MG63 (cell line): ENCODE results near the gene PRDM15. TPM values are rescaled to one million over a fixed set of nuclear protein-coding genes. Genes with fewer than 3 reads are reported as not detected.

Experiments used
- DNase-seq: peaks from one replicate; pipeline ENCODE4 v3.0.0-alpha.2; 2020
- H3K27me3 ChIP-seq: fragments of 250-450 bp; sonication (Bioruptor Pico); 2 replicates; pipeline ENCODE4 v1.5.1; 2020; ENCODE audit warnings: mild to moderate bottlenecking, moderate library complexity
- H3K36me3 ChIP-seq: fragments of 250-450 bp; sonication (Bioruptor Pico); 2 replicates; pipeline ENCODE4 v1.5.1; 2020; ENCODE audit warnings: mild to moderate bottlenecking, moderate library complexity
- H3K4me3 ChIP-seq: fragments of 250-450 bp; sonication (Bioruptor Pico); 2 replicates; pipeline ENCODE4 v1.5.1; 2020; ENCODE audit warnings: mild to moderate bottlenecking, moderate library complexity
- H3K9me3 ChIP-seq: fragments of 250-450 bp; sonication (Bioruptor Pico); 2 replicates; pipeline ENCODE4 v1.5.1; 2020; ENCODE audit warnings: mild to moderate bottlenecking, moderate library complexity
- total RNA-seq: library from RNA; depleted of rRNA; stranded (reverse); fragments of >200 nt; shearing (Covaris generic); gene quantifications from 2 replicates; pipeline ENCODE4 v1.2.3, GENCODE V29; 2014; ENCODE audit warnings: low replicate concordance

Gene PRDM15
- total RNA-seq, 1 experiment from 2014 or later = 7.8 TPM

GRCh38 chr21:41775149-41775472, 104.0 kb downstream of the PRDM15 start:
- H3K9me3 ChIP-seq = no peaks in the 10 kb centered on the region
- no peaks in the 10 kb centered on the region for H3K27me3 ChIP-seq
- DNase-seq = no peak
- no peak overlapping the region for H3K4me3 ChIP-seq
- H3K36me3 ChIP-seq = no peaks in the 10 kb centered on the region

GRCh38 chr21:41774467-41775148, 104.5 kb downstream of the PRDM15 start:
- Histone ChIP-seq H3K9me3 (no peaks in the 10 kb centered on the region), H3K27me3 (no peaks in the 10 kb centered on the region), H3K4me3 (no peak overlapping the region), H3K36me3 (no peaks in the 10 kb centered on the region)
- DNase-seq = no peak

- Histone ChIP-seq H3K4me3 (no peak overlapping the region), H3K27me3 (peaks cover 2% of the 10 kb centered on the region; the same call in 1 of the 2 replicates), H3K36me3 (no peaks in the 10 kb centered on the region), H3K9me3 (no peaks in the 10 kb centered on the region)
- DNase-seq = no peak
These were observed 106.6 kb downstream of the PRDM15 start for GRCh38 chr21:41772351-41773080.

- H3K27me3 ChIP-seq = peaks cover 5% of the 10 kb centered on the region
- no peak overlapping the region for H3K4me3 ChIP-seq
- no peaks in the 10 kb centered on the region for H3K36me3 ChIP-seq
- DNase-seq = no peak
- no peaks in the 10 kb centered on the region for H3K9me3 ChIP-seq
These were observed 107.6 kb downstream of the PRDM15 start for GRCh38 chr21:41771625-41771945.

GRCh38 chr21:41770901-41771624, 108.1 kb downstream of the PRDM15 start:
- DNase-seq = no peak
- Histone ChIP-seq H3K27me3 (peaks cover 5% of the 10 kb centered on the region), H3K9me3 (no peaks in the 10 kb centered on the region), H3K36me3 (no peaks in the 10 kb centered on the region), H3K4me3 (no peak overlapping the region)

DNA sequence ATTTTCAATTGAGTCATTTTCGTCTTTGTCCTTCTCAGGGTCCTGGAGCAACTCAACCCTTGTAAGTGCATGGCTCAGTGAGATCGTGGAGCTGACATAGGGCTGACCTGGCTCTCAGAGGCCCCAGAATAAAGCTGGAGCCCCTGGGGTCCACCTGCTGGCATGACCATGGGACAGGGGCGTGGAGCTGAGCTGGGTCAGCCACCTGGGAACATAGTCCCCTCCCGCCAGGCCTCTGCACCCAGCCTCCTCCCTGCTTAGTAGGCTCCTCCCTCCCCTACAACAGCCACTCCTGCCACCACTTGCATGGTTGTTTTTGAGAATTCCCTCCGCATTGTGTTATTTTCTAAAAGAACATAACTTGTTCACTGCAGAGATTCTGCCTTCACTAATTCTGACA, 109.2 kb downstream of the PRDM15 start:
- Histone ChIP-seq H3K9me3 (no peaks in the 10 kb centered on the region), H3K27me3 (peaks cover 5% of the 10 kb centered on the region), H3K4me3 (no peak overlapping the region), H3K36me3 (no peaks in the 10 kb centered on the region)
- DNase-seq = no peak

GRCh38 chr21:41769521-41769920, 109.6 kb downstream of the PRDM15 start:
- H3K36me3 ChIP-seq = no peaks in the 10 kb centered on the region
- H3K27me3 ChIP-seq = peaks cover 5% of the 10 kb centered on the region
- no peak for DNase-seq
- H3K4me3 ChIP-seq = no peak overlapping the region
- no peaks in the 10 kb centered on the region for H3K9me3 ChIP-seq

DNA sequence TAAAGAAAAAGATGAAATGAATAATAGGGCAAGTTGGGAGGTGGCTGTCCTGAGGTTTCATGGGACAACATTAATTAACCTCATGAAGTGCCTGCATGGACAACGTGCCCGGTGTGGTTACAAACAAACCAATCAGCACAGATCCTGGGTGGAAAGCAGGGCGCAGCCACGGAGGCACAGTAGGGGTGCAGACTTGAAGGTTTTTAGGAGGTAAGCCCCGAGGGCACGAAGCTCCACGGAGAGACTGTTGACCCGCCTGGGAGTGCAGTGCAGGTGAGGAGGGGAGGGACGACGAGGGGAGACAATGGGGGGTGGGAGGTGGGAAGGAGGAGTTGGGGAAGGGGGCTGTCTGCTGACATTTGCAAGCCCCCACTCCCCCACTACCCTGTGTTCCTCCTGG, 110.0 kb downstream of the PRDM15 start:
- Histone ChIP-seq H3K9me3 (no peaks in the 10 kb centered on the region), H3K36me3 (no peaks in the 10 kb centered on the region), H3K27me3 (peaks cover 5% of the 10 kb centered on the region), H3K4me3 (peak overlapping the region; percentile 28)
- DNase-seq = no peak

DNA sequence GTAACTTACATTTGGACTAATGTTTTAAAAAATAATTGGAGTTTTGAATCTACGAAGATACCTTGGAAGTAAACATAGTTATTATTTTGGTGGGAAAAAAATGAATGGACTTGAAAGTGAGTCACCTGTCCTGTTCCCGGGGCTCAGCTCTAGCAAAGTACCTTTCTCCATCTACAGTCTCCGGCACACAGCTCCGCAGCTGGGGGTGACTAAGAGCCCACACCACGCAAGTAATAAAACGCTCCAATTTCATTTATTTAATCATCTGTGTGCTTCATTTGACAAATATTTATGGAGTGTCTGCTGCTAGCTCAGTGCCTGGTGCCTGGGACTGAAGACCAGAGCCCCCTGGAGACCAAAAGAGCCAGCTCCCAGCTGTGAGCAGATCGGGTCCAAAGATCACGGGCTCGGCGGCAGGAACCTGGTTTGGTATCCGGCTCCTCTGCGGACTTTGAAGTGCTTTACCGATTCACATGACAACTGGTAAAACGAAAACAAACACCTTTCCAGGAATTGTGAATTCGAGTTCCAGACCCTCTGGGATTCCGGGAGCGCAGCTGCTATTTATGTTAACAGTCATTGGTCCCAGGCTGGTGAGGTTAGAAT, 110.6 kb downstream of the PRDM15 start:
- Histone ChIP-seq H3K27me3 (peaks cover 5% of the 10 kb centered on the region), H3K4me3 (peak overlapping the region; percentile 28), H3K36me3 (no peaks in the 10 kb centered on the region), H3K9me3 (no peaks in the 10 kb centered on the region)
- peak; percentile 77 for DNase-seq

DNA sequence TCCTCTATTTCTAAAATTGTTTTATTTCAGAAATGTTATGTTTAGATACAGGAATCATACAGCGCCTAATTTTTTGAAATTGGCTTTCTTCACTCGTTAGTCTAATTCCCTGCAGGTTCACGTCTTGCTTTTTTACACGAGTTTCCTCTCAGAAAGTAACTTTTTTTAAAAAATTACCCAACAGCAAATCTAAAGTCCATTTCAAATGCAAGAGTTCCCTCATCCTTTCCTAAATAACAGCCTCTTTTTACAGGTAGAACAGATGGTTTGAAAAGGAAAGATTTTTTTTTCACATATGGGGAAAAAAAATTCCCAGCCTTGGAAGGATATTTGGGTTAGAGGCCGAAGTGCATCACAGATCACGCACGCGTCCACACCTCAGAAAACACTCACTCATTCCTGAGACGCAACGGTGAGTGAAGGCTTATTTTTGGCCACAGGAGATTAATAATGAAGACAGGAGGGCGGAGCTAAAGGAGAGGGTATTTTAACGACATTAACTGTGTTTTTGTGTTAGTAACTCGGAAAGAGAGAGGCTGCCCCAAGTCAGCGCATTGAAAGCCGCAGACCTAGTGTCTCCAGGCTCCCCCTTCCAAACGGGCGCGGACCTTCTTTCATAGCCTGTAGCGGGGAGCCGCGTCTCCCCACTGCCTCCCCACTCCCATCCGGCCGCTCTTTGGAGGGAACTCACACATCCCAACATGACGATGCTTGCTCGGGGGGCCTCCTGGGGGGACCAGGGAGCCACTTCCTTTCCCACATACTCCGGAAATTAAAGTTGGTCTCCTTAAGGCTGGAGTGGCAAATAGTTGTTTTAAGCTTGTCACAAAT, 111.3 kb downstream of the PRDM15 start:
- peak overlapping the region; percentile 28 for H3K4me3 ChIP-seq
- DNase-seq = no peak
- H3K9me3 ChIP-seq = no peaks in the 10 kb centered on the region
- H3K36me3 ChIP-seq = no peaks in the 10 kb centered on the region
- H3K27me3 ChIP-seq = peaks cover 5% of the 10 kb centered on the region

- peak; percentile 56 for DNase-seq
- no peaks in the 10 kb centered on the region for H3K9me3 ChIP-seq
- peak within 1 kb of the TSS; percentile 28 for H3K4me3 ChIP-seq
- H3K27me3 ChIP-seq = peaks cover 5% of the 10 kb centered on the region
- H3K36me3 ChIP-seq = no peaks in the 10 kb centered on the region
These were observed 112.1 kb downstream of the PRDM15 start, which contains the start of gene RIPK4 for GRCh38 chr21:41766883-41767605. RIPK4 (minus strand) TSS chr21:41767052; CDS start chr21:41767041, 11 bp downstream.

GRCh38 chr21:41765973-41766882, 112.9 kb downstream of the PRDM15 start:
- Histone ChIP-seq H3K4me3 (peak overlapping the region; percentile 28), H3K9me3 (no peaks in the 10 kb centered on the region), H3K36me3 (no peaks in the 10 kb centered on the region), H3K27me3 (peaks cover 5% of the 10 kb centered on the region)
- DNase-seq = no peak

DNA sequence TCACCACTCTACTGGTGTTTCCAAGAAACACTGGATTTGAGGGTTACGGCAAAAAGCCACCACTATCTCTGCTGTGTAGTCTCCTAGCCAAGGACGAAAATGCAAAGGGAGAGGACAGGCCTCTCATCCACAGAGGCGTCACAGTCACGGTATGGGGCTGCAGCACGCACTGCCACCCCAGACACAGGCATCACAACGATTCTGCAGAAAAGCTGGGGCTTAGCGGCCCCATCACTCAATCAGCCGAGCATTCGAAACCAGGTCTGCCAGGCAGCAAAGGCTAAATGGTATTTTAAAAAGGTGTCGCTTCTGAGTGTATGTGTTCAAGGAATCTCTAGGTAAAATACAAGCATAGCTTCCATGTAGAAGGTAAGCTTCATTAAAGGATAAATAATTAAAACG, 113.7 kb downstream of the PRDM15 start:
- H3K27me3 ChIP-seq = peaks cover 5% of the 10 kb centered on the region
- H3K36me3 ChIP-seq = no peaks in the 10 kb centered on the region
- DNase-seq = no peak
- H3K4me3 ChIP-seq = no peak overlapping the region
- H3K9me3 ChIP-seq = no peaks in the 10 kb centered on the region

DNA sequence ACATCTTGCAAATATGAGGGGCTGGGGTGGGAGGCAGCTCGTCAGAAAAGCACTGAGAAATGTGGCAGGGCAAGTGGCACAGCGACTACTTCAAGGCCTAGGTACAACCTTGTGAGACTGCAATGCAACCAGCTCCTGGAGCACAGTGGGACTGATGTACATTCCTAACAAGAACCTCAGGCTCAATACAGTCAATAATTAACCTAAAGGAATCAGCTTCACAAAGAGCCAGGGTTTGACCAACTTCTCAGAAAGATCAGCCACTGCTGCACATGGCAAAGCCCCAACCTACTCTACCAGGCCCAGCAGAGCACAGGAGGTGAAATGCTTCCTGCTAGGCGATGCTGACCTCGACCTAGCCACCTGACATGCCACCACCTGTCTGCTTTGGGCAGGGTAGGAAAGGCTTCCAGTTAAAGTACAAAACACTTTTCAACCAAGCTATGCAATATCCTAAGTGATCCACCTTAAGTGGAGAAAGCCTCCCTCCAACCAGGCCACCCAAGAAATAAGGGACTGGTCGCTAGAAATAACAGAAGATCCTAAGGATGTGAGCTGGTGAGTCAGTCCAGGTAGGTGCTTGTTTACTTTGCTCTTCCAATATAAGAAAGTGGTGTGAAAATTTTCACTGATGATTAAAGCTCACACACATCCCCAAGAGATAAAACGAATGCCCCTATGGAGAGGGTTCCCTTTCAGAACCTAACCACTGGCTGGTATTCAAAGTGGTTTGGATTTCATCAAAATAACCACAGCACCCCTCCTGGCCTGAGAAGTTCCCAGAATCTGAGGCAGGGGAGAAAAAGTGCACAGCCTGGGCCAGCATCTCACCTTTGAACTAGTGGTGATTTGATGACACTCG, 114.4 kb downstream of the PRDM15 start:
- no peaks in the 10 kb centered on the region for H3K9me3 ChIP-seq
- DNase-seq = no peak
- no peaks in the 10 kb centered on the region for H3K36me3 ChIP-seq
- peaks cover 5% of the 10 kb centered on the region for H3K27me3 ChIP-seq
- H3K4me3 ChIP-seq = no peak overlapping the region
